IPS-20b (cell line): ENCODE measurements around the gene SKI.

Experiments
- H3K27ac ChIP-seq: one replicate; pipeline ENCODE4 v1.5.1; 2013; ENCODE audit warnings: low read length
- H3K27me3 ChIP-seq: 2 replicates; pipeline ENCODE4 v1.6.1; 2013; ENCODE audit warnings: mild to moderate bottlenecking, low read length, inconsistent platforms; ENCODE audit not compliant: insufficient read depth
- H3K36me3 ChIP-seq: 2 replicates; pipeline ENCODE4 v1.6.1; 2013; ENCODE audit warnings: low read depth, mild to moderate bottlenecking, inconsistent platforms, low read length, moderate library complexity; ENCODE audit not compliant: insufficient read depth
- H3K4me1 ChIP-seq: 2 replicates; pipeline ENCODE4 v1.6.1; 2013; ENCODE audit warnings: mild to moderate bottlenecking, control low read depth, inconsistent platforms, low read length, moderate library complexity; ENCODE audit not compliant: insufficient read depth
- H3K4me3 ChIP-seq: 2 replicates; pipeline ENCODE4 v1.5.1; 2013; ENCODE audit warnings: mild to moderate bottlenecking, low read length, inconsistent platforms
- H3K9ac ChIP-seq: 2 replicates; pipeline ENCODE4 v1.6.1; 2013; ENCODE audit warnings: low read depth, mild to moderate bottlenecking, inconsistent platforms, low read length, moderate library complexity
- H3K9me3 ChIP-seq: 2 replicates; pipeline ENCODE4 v1.6.1; 2013; ENCODE audit warnings: mild to moderate bottlenecking, low read depth, low read length, inconsistent platforms; ENCODE audit not compliant: insufficient read depth

Gene SKI

DNA sequence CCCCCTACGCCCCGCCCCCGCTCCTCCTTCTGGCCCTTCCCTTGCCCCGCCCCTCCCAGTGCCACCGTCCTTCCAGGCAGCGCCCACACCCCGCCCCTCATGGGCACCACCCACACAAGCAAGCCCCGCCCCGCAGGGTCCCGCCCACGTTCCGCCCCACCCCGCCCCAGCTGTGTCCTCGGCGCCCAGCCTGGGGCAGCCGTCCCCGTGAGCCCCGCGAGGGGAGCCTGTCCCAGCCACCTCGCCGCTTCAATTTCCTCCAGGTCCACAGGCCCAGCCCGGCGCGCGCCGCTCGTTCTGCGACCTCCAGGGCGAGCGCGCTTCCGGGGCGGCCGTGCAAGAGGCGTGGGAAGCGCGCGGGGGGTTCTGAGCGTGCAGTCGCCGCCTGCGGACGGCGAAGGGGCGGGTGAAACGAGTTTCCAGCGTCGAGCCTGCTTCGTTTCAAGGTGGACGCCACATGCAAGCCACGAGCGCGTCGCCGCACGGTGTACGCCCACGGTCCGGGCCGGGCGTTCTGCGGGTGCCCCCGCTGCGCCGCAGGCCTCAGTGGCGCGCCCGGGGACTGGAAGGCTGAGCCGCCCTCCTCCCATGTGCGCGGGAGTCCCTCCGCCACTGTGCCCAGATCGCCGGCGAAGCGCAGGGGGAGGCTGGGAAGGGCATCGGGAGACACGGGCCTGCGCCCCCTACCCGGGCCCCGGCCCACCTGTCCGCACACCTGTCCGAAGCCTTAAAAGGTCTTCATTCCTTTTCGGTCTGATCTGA is 22.7 kb upstream of the SKI start:
- peak overlapping the region; percentile 66; the same call in 1 of the 2 replicates for H3K4me3 ChIP-seq
- H3K36me3 ChIP-seq: no peaks in the 10 kb centered on the region
- H3K9ac ChIP-seq: 0 out of 2 replicates have a peak overlapping the region, but pooled peaks have one; percentile 37
- no peak overlapping the region for H3K27ac ChIP-seq
- H3K27me3 ChIP-seq: peaks cover 11% of the 10 kb centered on the region
- no peaks in the 10 kb centered on the region for H3K9me3 ChIP-seq
- H3K4me1 ChIP-seq: no peaks in the 10 kb centered on the region

DNA sequence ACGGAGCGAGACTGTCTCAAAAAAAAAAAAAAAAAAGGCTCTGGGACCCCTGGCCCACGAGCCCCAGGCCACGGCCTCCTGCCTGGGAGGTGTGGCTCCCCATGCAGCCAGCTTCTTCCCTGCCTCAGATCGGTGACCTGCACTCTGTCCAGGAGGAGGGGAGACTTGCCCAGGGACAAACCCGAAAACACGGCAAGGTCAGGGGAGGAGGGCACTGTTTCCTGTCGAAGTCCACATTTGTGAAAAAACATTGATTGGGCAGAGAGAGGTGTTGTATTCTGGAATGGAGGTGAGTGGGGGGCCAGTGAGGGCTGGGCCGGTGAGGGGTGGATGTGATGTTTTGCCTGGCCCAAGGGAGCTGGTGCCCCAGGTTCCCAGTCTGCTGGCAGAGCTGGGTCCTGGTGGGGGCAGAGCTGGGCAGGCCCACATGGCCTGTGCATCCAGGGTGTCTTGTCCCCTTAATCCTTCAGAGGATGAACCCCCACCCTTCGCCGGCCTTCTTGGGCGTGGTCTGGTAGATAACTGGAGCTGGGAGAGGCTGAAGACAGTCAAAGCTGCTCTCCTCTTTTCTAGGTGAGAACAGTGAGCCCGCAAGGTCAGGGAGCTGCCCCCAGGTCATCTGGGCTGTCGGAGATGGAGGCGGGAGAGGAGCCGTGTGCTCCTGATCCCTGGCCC is 21.2 kb upstream of the SKI start:
- Histone ChIP-seq H3K9me3 (no peaks in the 10 kb centered on the region), H3K27ac (no peak overlapping the region), H3K4me1 (no peaks in the 10 kb centered on the region), H3K4me3 (no peak overlapping the region), H3K27me3 (peaks cover 11% of the 10 kb centered on the region), H3K36me3 (no peaks in the 10 kb centered on the region), H3K9ac (no peak overlapping the region)

DNA sequence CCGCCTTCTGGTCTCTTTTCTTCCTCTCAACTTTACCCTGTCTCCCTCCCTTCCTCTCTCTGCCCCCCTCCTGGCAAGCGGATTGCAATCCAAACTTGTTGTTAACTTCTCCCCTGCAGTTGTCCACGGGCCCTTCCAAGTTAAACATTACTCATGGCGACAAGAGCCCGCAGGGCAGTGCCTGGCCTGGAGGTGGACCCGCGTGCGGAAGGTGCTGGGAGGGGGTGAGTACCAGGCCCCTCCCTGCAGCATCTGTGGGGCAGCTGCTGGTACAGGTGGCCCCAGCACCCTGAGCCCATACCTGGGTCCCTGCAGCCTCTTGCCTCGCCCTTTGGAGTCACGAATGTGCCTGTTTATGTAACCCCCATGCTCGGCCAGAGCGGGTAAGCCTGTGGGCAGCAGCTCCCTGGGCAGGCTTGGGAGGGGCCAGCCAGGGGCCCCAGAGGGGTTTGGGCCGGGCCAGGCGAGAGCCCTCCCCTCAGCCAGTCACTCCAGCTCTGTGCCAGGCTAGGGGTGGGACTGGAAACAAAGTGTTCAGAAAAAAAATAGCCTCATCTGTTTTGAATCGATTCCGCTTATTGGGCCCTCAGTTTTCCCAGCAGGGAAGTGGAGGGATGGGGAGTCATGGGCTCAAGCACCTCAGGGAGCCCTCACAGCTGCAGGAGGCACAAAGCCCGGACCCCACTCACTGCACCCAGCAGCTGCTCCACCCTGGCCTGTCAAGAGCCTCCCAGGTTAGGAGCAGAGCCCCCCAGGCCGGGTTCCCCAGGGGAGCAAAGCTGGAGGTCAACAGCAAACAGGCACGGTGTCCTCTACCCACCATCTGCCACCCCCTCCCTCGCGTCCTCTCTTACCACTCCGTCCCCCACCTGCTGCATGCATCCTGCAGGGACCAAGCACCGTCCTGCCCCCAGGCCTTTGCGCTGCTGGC is 19.5 kb upstream of the SKI start:
- Histone ChIP-seq H3K27ac (no peak overlapping the region), H3K4me1 (no peaks in the 10 kb centered on the region; the same call in 1 of the 2 replicates), H3K4me3 (no peak overlapping the region), H3K27me3 (peaks cover 11% of the 10 kb centered on the region), H3K36me3 (no peaks in the 10 kb centered on the region), H3K9me3 (no peaks in the 10 kb centered on the region), H3K9ac (no peak overlapping the region)

DNA sequence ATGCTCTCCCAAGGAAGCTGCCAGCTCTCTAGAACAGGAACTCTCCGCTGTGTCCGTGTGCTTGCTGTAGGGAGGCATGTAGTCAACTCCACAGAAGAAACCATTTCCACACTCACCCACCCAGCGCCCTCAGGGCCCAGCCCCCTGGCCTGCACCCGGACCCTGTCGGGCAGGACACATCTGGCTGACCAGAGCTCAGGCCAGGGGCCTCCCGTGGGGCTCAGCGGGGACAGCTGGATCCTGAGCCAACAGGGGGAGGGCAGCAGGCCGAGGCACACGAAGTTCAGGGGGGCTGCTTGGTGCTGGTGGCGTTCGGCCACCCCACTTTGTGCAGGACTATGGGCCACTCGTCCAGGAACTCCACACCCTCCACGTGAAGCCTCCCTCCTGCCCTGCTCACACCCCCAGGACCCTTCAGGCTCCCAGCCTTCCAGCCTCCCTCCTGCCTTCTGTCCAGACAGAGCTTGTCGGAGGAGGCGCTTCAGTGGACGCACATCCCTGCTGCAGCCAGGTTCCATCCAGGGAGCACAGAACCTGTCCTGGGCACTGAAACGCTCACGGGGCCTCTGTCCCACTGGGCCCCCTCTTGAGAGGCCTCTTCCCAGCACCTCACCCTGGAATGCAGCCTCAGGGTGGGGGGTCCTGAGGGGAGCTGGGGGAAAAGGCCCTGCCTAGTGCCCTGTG is 18.6 kb upstream of the SKI start:
- Histone ChIP-seq H3K27ac (no peak overlapping the region), H3K4me1 (no peaks in the 10 kb centered on the region; the same call in 1 of the 2 replicates), H3K9ac (no peak overlapping the region), H3K27me3 (peaks cover 11% of the 10 kb centered on the region), H3K36me3 (no peaks in the 10 kb centered on the region), H3K9me3 (no peaks in the 10 kb centered on the region), H3K4me3 (no peak overlapping the region)

DNA sequence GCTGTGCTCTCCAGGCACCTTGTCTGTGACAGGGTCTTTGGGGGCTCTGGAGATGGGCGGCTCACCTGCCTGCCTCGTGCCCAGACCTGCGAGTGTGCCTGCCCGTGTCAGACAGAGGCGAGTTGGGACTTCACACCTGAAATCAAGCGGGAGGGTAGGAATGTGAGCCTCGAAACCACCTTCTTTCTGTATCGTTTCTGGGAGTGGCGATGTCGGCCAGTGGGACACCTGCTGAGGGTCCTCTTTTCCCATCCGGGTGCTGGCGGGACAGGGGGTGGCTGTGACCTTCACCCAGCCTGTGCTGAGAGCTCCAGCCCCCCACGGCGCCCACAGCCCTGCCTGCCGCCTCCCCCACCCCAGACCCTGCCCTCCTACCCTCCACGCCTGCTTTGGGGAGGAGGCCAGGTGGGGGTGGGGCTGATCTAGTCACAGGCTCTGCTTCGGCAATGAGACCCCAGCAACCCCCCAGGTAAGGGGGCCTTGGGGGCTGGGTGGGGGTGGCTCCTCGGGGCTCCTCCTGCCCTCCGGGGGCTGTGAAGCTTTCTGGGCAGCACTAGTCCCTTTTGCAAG is 17.9 kb upstream of the SKI start:
- Histone ChIP-seq H3K4me1 (no peaks in the 10 kb centered on the region; the same call in 1 of the 2 replicates), H3K9ac (no peak overlapping the region), H3K27me3 (peaks cover 11% of the 10 kb centered on the region), H3K4me3 (no peak overlapping the region), H3K36me3 (no peaks in the 10 kb centered on the region), H3K27ac (no peak overlapping the region), H3K9me3 (no peaks in the 10 kb centered on the region)

DNA sequence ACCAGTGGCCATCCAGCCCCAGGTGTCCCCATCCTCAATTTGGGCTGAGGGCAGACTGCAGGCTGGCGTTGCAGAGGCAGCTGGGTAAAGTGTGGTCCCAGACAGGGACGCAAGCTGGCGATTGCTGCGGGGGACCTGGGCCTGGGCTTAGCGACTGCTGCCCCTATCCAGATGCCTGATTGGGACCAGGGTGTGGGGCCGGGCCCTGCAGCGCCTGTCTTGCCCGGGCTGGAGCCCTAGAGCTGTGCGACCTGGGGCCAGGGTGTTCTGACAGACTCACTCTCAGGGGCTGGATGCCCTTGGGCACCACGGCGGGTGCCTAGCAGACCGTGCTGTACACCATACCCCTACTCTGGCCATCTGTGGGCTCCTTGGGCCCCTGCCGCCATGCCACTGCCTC is 17.3 kb upstream of the SKI start:
- no peaks in the 10 kb centered on the region; the same call in 1 of the 2 replicates for H3K4me1 ChIP-seq
- H3K27me3 ChIP-seq: peaks cover 6% of the 10 kb centered on the region
- no peaks in the 10 kb centered on the region for H3K36me3 ChIP-seq
- no peak overlapping the region for H3K27ac ChIP-seq
- H3K9ac ChIP-seq: no peak overlapping the region
- H3K4me3 ChIP-seq: no peak overlapping the region
- no peaks in the 10 kb centered on the region for H3K9me3 ChIP-seq

DNA sequence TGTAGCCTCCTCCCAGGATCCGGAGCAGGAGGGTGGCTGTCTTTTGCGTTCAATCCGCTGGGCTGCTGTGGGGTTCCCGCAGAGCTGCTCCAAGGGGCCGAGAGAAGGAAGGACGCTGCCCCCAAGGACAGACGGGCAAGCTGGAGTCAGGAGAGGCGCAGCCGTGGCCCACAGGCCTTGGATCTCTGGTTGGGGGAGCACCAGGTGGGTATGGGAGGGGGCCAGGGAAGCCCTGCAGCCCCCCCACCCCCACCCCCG is 15.9 kb upstream of the SKI start:
- Histone ChIP-seq H3K9ac (peak overlapping the region; percentile 64; the same call in 1 of the 2 replicates), H3K36me3 (no peaks in the 10 kb centered on the region), H3K9me3 (no peaks in the 10 kb centered on the region), H3K27me3 (no peaks in the 10 kb centered on the region), H3K27ac (peak overlapping the region; percentile 87), H3K4me3 (peak overlapping the region; percentile 65; the same call in 1 of the 2 replicates), H3K4me1 (no peaks in the 10 kb centered on the region; the same call in 1 of the 2 replicates)

DNA sequence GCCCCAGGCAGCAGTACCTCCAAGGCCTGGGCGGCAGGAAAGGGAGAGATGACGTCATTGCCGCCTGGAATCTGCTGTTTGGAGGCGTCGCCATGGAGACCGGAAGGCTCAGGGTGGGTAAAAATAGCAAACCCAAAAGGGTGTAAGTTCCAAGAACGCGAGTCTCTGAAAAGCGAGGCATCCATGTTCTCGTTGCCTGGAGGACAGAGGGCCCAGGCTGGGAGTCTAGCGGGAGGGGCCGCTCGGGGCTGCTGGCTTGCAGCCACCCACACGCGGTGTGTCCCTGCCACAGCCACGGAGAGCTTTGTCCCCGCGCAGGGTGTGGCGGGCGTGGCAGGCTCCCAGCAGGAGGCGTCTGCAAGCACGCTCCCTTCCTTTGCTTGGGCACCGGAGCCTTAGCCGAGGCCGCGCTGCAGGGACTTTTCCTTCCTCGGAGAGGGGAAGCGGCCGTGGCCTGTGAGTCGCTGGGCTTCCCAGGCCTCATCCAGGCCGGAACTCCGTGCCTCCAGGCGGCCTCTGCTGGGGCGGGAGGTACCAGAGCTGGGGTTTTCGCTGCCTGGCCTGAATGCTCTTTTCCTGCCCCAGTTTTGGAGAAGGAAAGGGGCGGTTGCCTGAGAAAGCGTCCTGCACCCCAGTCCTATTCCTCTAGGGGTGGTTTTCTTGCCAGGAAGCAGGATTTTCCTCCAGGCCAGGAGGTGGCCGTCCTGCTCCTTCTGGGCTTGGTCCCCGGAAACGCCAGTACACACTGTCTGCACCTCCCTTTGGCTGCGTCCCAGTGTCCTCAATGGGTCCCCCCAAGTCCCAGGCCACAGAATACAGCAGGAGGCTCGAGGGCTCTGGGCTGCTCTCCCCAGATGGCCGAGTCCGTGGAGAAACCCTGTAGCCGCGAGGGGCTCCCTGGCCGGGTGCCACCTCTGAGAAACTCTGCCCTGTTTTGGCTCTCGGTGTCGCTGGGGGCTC is 15.3 kb upstream of the SKI start:
- H3K27ac ChIP-seq: peak overlapping the region; percentile 87
- no peaks in the 10 kb centered on the region for H3K9me3 ChIP-seq
- H3K36me3 ChIP-seq: no peaks in the 10 kb centered on the region
- no peaks in the 10 kb centered on the region; the same call in 1 of the 2 replicates for H3K4me1 ChIP-seq
- peak overlapping the region; percentile 65; the same call in 1 of the 2 replicates for H3K4me3 ChIP-seq
- H3K27me3 ChIP-seq: no peaks in the 10 kb centered on the region
- peak overlapping the region; percentile 64; the same call in 1 of the 2 replicates for H3K9ac ChIP-seq

DNA sequence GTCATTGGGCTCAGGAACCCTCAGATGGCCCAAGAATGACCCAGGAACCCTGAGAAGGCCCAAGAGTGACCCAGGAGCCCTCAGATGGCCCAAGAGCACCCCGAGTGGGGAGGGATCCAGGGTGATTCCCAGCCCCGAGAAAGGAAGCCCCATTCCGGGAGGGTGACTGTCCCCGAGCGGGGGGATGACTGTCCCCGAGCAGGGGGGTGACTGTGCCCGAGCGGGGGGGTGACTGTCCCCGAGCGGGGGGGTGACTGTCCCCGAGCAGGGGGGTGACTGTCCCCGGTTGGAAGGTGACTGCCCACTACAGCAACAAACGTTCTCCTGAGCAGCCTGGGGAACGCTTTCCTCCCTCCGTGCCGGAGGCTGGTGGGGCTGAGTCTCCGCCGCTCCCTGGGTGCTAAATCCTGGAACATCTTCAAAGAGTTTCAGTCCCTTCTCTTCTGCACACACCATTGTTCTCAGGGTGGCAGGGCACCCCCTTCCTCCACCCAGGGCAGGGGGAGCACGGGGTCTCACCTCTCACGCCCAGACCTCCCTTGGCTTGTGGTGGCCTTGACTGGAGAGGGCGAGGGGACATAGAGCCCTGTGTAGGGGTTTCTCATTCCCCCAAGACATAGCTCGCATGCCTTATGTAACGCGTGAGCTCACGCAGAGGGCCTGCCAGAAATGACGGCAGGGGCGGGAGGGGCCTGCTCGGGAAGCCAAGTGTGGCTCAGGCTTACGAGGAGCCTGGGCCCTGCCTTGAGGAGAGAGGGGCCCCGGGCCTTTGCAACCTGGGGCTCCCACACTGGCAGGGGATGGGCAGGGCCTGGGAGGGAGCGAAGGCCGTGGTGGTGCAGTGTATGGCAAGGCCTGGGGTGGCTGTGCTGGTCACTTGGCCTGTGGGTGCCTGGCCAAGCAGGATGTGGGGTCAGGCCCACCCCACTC is 14.3 kb upstream of the SKI start:
- Histone ChIP-seq H3K9me3 (no peaks in the 10 kb centered on the region), H3K4me1 (no peaks in the 10 kb centered on the region; the same call in 1 of the 2 replicates), H3K9ac (peak overlapping the region; percentile 64; the same call in 1 of the 2 replicates), H3K27ac (no peak overlapping the region), H3K36me3 (no peaks in the 10 kb centered on the region), H3K4me3 (no peak overlapping the region), H3K27me3 (no peaks in the 10 kb centered on the region)
